ENCODE measurements around the gene PCSK5.
"Not testable (repeated sequence)": the region's sequence is repeated elsewhere in the genome, so short reads cannot be mapped to it uniquely, and the experiment has no call there.

The PCSK5 gene

GRCh38 chr9:75890472-75891276 is at the start of gene PCSK5:
PCSK5 (plus strand) TSS chr9:75890673; CDS start chr9:75891182, 509 bp downstream.
- DNase-seq: peak; percentile 88 to 89

- no peak for DNase-seq
Measured at GRCh38 chr9:75844321-75844720, 46.2 kb upstream of the PCSK5 start.

DNA sequence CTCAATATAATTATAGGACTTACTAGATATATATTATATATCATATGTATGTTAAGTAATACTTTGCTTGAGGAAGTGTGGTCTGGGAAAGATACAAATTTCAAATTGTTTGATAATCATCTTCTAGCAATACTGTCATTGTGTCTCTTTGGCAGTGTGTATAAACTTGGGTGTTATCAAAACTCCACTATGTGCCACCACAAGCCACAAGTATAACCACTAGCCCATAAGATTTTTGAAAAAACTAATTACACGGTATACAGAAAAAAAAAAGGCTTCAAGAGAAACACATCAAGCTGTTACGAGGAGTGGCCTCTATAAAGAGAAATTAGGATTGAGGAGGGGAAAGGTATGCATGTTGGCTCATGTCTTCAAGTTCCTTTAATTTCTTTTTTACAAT is 44.7 kb upstream of the PCSK5 start:
- DNase-seq: no peak

- DNase-seq: no peak
Measured at GRCh38 chr9:75847085-75847484, 43.4 kb upstream of the PCSK5 start.

DNA sequence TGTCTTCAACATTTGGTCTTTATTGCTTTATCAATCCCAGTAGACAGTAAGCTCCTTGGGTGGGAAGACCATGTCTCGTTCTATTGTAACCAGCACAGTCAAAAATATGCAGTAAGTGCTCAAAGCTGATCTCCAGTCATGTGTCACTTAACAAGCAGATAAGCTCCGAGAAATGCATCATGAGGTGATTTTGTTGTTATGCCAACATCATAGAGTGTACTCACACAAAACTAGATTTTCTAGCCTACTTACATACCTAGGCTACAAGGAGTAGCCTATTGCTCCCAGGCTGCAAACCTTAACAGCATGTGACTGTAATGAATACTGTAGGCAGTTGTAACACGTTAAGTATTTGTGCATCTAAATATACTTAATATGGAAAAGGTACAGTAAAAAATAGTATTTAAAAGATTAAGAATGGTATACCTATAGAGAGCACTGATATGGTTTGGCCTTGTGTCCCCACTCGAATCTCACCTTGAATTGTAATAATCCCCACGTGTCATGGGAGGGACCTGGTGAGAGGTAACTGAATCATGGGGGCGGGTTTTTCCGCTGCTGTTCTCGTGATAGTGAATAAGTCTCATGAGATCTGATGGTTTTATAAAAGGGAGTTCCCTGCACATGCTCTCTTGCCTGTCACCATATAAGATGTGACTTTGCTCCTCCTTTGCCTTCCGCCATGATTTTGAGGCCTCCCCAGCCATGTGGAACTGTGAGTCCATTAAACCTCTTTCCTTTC is 39.8 kb upstream of the PCSK5 start:
- DNase-seq: no peak

DNA sequence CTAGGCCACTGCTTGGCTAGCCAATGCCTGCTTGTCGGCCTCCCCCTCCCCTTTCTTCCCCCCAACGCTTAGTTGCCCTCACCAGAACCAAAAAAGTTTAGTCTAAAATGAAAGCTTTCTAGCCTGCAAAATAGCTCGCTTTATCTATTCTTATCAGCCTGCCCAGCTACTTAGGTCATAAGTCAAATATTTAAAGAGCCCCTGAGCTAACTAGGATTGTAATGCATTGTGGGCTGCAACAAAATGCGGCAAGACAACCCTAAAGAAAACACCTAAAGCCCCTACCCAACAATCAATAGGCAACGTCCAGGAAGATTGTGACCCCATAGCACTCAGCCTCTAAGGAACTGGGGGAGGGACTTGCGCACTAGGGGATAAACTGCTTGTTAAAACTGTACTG is 38.6 kb upstream of the PCSK5 start:
- no peak for DNase-seq

GRCh38 chr9:75852746-75853145 is 37.7 kb upstream of the PCSK5 start:
- no peak for DNase-seq

DNA sequence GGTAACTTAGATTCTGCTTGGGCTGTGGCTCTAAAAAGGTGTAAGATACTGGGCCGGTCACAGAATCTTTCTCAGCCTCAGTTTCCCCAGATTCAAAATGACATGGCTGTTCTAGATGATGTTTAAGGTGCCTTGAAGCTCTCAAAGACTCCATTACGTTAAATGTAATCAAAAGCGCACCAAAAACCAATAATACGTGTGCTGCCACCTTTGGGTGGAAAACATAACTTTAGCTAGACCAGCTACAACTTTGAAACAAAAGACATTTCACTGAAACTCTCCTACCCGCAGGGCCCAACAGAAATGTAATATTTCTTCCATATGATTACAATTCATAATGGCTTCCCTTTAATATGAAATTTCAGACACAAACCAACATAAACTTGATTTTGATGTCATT is 35.0 kb upstream of the PCSK5 start:
- DNase-seq: peak; percentile 56 to 71

GRCh38 chr9:75858497-75859092 is 31.9 kb upstream of the PCSK5 start:
- DNase-seq: no peak

DNA sequence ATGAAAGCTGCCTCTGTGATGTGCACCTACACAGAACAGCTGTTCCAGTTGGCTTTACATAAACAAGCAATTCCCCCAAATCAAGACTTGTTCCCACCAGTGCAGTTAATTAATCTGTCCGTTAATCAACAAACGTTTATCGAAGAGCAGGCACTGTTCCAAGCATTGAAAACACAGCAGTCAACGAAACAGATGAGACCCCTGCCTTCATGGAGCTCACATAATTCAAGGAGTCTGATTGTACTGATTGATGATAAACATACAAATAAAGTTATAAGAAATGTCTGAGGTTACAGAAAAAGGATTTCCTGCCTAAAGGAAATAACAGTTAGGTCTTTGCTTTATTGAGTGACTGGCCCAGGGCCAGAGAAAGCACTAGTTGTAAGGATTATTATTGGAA is 26.2 kb upstream of the PCSK5 start:
- DNase-seq: no peak

GRCh38 chr9:75866273-75866871 is 24.1 kb upstream of the PCSK5 start:
- DNase-seq: peak; percentile 64 to 69

- not testable (repeated sequence) for DNase-seq
Measured at GRCh38 chr9:75868526-75868925, 21.9 kb upstream of the PCSK5 start.

- no peak for DNase-seq
Measured at GRCh38 chr9:75869236-75869635, 21.2 kb upstream of the PCSK5 start.

- DNase-seq: no peak
Measured at GRCh38 chr9:75870450-75870849, 20.0 kb upstream of the PCSK5 start.

DNA sequence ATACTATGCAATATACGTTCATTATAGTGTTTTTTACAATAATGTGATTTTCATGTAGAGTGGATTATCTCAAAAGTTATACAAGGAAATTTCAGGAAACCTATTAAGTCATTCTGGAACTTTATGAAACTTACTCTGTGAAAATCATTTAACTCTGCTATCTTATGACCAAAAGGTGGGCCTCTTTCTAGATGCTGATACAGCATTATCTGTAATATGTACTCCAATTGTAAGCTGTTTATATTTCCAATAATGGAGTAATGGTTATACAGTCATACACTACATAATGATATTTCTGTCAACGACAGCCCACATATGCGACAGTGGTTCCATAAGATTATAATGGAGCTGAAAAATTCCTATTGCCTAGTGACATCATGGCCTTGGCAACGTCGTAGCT is 18.8 kb upstream of the PCSK5 start:
- DNase-seq: no peak

GRCh38 chr9:75873712-75874111 is 16.8 kb upstream of the PCSK5 start:
- DNase-seq: no peak

- DNase-seq: no peak
Measured at GRCh38 chr9:75876999-75877640, 13.4 kb upstream of the PCSK5 start.

- DNase-seq: no peak
Measured at GRCh38 chr9:75878488-75878860, 12.0 kb upstream of the PCSK5 start.

DNA sequence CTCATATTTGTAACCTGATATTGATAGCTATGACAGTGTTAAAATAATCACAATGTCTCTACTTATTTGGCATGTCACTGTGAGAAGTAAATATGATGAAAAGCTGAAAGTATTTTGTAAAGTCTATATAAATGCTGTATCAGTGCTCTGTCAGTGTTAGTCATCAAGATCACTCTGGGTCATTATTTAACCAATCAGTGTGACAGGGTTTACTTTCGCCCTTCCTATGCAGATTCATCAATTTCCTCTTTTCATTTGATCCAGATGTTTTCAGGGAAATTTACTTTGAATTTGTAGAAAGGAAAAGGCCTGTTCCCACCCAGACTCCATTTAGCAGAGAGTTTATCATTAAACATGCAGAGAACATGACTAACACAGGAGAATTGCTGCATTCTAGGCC is 9.9 kb upstream of the PCSK5 start:
- no peak for DNase-seq

DNA sequence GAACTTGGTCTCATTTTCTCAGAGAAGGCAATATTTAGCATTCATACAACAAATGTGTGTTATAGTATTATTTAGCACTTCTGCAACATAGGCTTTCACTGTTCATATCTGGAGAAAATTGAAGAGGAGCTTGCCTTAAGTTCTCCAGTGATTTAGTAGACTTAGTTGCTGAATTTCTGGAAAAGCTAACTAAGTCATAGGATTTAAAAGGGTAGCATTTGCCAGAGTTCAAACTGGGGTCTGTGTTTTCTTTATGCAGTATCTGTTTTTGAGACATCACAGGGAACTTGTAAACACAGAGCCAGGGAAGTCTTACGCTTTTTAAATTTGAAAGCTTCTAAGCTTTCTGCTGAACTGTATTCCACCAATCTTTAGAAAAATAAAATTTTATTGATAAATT is 8.7 kb upstream of the PCSK5 start:
- no peak for DNase-seq

GRCh38 chr9:75885652-75886051 is 4.8 kb upstream of the PCSK5 start:
- DNase-seq: no peak

- peak; percentile 35 to 40 for DNase-seq
Measured at GRCh38 chr9:75889577-75889976, 896 bp upstream of the PCSK5 start.

DNA sequence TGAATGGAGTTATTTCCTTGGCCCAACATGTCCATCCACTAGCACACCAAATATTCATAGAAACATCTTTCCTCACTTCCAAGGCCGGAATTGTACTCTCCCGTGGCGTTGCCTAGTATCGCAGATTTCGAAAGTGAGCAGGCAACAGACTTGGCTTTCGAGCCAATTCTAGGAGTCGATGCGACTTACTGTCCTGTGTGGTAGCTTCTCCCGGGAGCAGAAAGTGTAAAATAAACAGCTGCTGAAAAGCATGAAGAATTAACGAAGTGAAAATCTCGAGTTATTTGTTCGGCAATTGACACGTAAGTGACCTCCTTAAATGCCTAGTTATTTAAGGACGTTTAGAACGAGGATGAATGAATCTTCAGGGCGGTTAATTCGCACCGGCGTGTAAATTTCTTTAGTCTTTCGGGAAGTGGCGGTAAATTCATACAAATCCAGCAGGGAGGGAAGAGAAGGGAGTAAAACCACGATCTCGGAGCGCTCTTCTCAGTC is 449 bp upstream of the PCSK5 start:
- DNase-seq: peak; percentile 52 to 65
